Tibial nerve (tissue), 4 donors: Measurements from ENCODE around the gene EPHA7.

Experiments used
- EP300 ChIP-seq, 2 donors: sonication (generic); formaldehyde crosslinking; IDR thresholded peaks; one replicate each; pipeline ENCODE4 v1.6.1; 2017; ENCODE audit warnings: antibody characterized with exemption in 2 of 2, mild to moderate bottlenecking in 1 of 2
- POLR2A ChIP-seq, 2 donors: fragments of 450-650 bp; IDR thresholded peaks; one replicate each; pipeline ENCODE4 v1.6.1; 2017; ENCODE audit warnings: antibody characterized with exemption in 2 of 2, mild to moderate bottlenecking in 2 of 2, moderate library complexity in 2 of 2
- TF ChIP-seq, protein P1 (sequence below), 5 experiments: fragments of 200-600 bp in 3 of 5; fragments of 450-650 bp in 2 of 5; sonication (generic) in 3 of 5; IDR thresholded peaks; one replicate each; pipeline ENCODE4 v1.5.1; 2016 to 2019; ENCODE audit warnings: antibody characterized with exemption in 5 of 5, mild to moderate bottlenecking in 3 of 5, moderate library complexity in 2 of 5

DNA sequence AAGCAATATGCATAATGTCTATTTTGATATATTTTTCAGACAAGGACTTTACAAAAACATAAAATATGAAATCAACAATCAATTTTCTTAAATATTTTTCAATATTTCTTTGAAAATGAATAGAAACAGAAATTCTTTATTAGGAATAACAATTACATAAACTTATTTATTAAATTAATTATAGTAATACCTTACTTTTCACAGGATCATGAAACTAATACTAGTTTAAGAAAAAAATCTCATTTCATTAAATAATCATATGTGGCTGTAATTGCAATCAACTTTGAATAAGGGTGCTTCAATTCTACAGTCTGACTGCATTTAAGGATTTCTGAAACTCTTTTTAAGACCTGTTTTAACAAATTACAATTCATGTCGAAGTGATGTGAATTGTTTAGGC is 26.6 kb downstream of the EPHA7 start:
- TF ChIP-seq, protein P1, sequence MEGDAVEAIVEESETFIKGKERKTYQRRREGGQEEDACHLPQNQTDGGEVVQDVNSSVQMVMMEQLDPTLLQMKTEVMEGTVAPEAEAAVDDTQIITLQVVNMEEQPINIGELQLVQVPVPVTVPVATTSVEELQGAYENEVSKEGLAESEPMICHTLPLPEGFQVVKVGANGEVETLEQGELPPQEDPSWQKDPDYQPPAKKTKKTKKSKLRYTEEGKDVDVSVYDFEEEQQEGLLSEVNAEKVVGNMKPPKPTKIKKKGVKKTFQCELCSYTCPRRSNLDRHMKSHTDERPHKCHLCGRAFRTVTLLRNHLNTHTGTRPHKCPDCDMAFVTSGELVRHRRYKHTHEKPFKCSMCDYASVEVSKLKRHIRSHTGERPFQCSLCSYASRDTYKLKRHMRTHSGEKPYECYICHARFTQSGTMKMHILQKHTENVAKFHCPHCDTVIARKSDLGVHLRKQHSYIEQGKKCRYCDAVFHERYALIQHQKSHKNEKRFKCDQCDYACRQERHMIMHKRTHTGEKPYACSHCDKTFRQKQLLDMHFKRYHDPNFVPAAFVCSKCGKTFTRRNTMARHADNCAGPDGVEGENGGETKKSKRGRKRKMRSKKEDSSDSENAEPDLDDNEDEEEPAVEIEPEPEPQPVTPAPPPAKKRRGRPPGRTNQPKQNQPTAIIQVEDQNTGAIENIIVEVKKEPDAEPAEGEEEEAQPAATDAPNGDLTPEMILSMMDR (IDR thresholded peaks at IDR 0.05): no peak
- TF ChIP-seq POLR2A (IDR thresholded peaks at IDR 0.05): no peak
- TF ChIP-seq EP300 (IDR thresholded peaks at IDR 0.05): no peak
